ENCODE results near the gene TTC23. TPM values are rescaled to one million over a fixed set of nuclear protein-coding genes. Genes with fewer than 3 reads are reported as not detected.

Gene TTC23
- total RNA-seq, 1 donor from 2014 or later, result 11.4 TPM

DNA sequence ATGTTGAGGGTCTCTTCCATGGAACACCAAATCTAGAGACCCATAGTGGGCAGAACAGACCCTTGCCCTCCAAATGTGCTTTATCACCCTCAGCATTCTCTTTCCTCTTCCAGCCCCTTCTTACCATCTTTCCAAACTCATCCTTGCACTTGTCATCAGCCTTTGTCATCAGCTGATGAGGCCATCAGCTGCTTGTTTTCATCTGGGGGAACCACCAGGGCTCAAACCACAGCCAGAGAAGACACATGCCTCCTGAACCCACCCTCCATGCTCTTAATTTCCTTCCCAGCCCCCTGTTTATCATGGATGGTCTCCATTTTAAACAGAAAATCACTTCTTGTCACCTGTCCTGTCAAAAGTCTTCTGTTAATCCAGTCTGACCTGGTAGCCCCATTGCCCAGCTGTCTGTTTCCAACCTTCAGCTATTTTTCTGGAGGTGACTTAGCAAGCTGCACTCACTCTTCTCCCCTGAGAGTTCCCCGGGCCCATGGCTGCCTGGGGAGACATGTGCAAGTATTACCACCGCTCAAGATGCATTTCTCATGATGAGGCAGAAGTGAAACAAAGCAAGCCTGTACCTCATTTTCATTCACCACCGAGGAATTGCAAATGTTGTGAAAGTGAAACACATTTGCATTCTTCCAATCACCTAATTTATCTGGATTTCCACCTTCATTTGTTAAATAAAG is 159.2 kb downstream of the TTC23 start:
- intact Hi-C loops (cut with micrococcal nuclease), result no loop called here
- no peaks in the 10 kb centered on the region for H3K27me3 ChIP-seq (ENCODE audit: low read depth)
- H3K4me3 ChIP-seq, result no peak overlapping the region
- H3K36me3 ChIP-seq, result no peaks in the 10 kb centered on the region
- no peaks in the 10 kb centered on the region for H3K9me3 ChIP-seq (replicated peaks)
- H3K4me1 ChIP-seq, result no peaks in the 10 kb centered on the region
- no peak for DNase-seq
- H3K27ac ChIP-seq (replicated peaks), result no peak overlapping the region
- TF ChIP-seq, protein P1, sequence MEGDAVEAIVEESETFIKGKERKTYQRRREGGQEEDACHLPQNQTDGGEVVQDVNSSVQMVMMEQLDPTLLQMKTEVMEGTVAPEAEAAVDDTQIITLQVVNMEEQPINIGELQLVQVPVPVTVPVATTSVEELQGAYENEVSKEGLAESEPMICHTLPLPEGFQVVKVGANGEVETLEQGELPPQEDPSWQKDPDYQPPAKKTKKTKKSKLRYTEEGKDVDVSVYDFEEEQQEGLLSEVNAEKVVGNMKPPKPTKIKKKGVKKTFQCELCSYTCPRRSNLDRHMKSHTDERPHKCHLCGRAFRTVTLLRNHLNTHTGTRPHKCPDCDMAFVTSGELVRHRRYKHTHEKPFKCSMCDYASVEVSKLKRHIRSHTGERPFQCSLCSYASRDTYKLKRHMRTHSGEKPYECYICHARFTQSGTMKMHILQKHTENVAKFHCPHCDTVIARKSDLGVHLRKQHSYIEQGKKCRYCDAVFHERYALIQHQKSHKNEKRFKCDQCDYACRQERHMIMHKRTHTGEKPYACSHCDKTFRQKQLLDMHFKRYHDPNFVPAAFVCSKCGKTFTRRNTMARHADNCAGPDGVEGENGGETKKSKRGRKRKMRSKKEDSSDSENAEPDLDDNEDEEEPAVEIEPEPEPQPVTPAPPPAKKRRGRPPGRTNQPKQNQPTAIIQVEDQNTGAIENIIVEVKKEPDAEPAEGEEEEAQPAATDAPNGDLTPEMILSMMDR (IDR thresholded peaks at IDR 0.05; ENCODE audit: borderline replicate concordance), result no peak

- H3K4me3 ChIP-seq, result no peak overlapping the region
- H3K36me3 ChIP-seq, result no peaks in the 10 kb centered on the region
- TF ChIP-seq, protein P1 (IDR thresholded peaks at IDR 0.05; ENCODE audit: borderline replicate concordance), result no peak
- H3K27me3 ChIP-seq (ENCODE audit: low read depth), result no peaks in the 10 kb centered on the region
- H3K27ac ChIP-seq (replicated peaks), result no peak overlapping the region
- intact Hi-C loops (cut with micrococcal nuclease), result no loop called here
- peaks cover 6% of the 10 kb centered on the region for H3K9me3 ChIP-seq (replicated peaks)
- no peak for DNase-seq
- no peaks in the 10 kb centered on the region for H3K4me1 ChIP-seq
Measured at GRCh38 chr15:99087405-99087943, 161.9 kb downstream of the TTC23 start.

DNA sequence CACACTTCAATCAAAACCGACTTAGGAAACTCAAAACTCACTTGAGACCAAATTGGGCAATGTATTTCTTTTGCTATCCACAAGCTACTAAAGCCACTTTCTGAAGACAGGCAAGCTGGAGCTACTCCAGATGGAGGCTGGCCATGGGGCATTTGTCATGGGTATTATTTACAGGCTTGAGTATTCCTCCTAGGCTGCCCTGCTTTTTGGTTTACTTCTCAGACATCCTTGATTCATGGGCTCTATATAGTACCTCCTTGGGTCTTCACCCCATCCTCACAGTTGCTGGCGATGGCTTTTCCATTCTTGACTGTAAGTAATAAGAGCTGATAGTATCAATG is 163.1 kb downstream of the TTC23 start:
- H3K27ac ChIP-seq (replicated peaks), result no peak overlapping the region
- intact Hi-C loops (cut with micrococcal nuclease), result no loop called here
- H3K4me3 ChIP-seq, result no peak overlapping the region
- no peaks in the 10 kb centered on the region for H3K4me1 ChIP-seq
- TF ChIP-seq, protein P1 (IDR thresholded peaks at IDR 0.05; ENCODE audit: borderline replicate concordance), result no peak
- no peaks in the 10 kb centered on the region for H3K36me3 ChIP-seq
- no peaks in the 10 kb centered on the region for H3K27me3 ChIP-seq (ENCODE audit: low read depth)
- H3K9me3 ChIP-seq (replicated peaks), result peaks cover 10% of the 10 kb centered on the region
- no peak for DNase-seq

Other genes starting within 250 kb of the TTC23 start
- gene PGPEP1L, start 241.8 kb downstream of the TTC23 start, total RNA-seq, result 0.30 TPM
- gene SYNM, start 144.5 kb downstream of the TTC23 start, total RNA-seq, result 378 TPM
- 22.9 TPM for gene LRRC28, start 1.9 kb upstream of the TTC23 start, total RNA-seq

Measured in left ventricle myocardium inferior (tissue), 1 donor.